Nephron progenitor cell (in vitro differentiated cells): Measurements from ENCODE around the gene PTGS1.

Experiments
- DNase-seq: peaks from one replicate; pipeline ENCODE4 v3.0.0; 2021
- H3K27ac Mint-ChIP-seq: 2 replicates; pipeline ENCODE4 v1.8.0; 2021; ENCODE audit warnings: mild to moderate bottlenecking, moderate library complexity, mixed read lengths
- H3K27me3 Mint-ChIP-seq: 2 replicates; pipeline ENCODE4 v1.8.0; 2021; ENCODE audit warnings: mild to moderate bottlenecking, low read depth, mixed read lengths; ENCODE audit not compliant: poor library complexity
- H3K36me3 Mint-ChIP-seq: 2 replicates; pipeline ENCODE4 v1.8.0; 2021; ENCODE audit warnings: low read depth, mixed read lengths
- H3K4me1 Mint-ChIP-seq: 2 replicates; pipeline ENCODE4 v1.8.0; 2021; ENCODE audit warnings: mixed read lengths
- H3K4me3 Mint-ChIP-seq: 2 replicates; pipeline ENCODE4 v1.8.0; 2021; ENCODE audit warnings: mild to moderate bottlenecking, moderate library complexity, mixed read lengths
- H3K9me3 Mint-ChIP-seq: 2 replicates; pipeline ENCODE4 v1.8.0; 2021; ENCODE audit warnings: mild to moderate bottlenecking, moderate library complexity, mixed read lengths
- TF ChIP-seq, protein P1 (sequence below): fragments of 200-600 bp; sonication (generic); IDR thresholded peaks from 2 replicates; pipeline ENCODE4 v1.5.0; 2021; ENCODE audit warnings: antibody characterized with exemption

The PTGS1 gene

GRCh38 chr9:122394265-122395125, 23.7 kb downstream of the PTGS1 start:
- no peak overlapping the region for H3K27ac Mint-ChIP-seq
- TF ChIP-seq, protein P1, sequence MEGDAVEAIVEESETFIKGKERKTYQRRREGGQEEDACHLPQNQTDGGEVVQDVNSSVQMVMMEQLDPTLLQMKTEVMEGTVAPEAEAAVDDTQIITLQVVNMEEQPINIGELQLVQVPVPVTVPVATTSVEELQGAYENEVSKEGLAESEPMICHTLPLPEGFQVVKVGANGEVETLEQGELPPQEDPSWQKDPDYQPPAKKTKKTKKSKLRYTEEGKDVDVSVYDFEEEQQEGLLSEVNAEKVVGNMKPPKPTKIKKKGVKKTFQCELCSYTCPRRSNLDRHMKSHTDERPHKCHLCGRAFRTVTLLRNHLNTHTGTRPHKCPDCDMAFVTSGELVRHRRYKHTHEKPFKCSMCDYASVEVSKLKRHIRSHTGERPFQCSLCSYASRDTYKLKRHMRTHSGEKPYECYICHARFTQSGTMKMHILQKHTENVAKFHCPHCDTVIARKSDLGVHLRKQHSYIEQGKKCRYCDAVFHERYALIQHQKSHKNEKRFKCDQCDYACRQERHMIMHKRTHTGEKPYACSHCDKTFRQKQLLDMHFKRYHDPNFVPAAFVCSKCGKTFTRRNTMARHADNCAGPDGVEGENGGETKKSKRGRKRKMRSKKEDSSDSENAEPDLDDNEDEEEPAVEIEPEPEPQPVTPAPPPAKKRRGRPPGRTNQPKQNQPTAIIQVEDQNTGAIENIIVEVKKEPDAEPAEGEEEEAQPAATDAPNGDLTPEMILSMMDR: no peak
- H3K9me3 Mint-ChIP-seq: peaks cover 7% of the 10 kb centered on the region
- H3K36me3 Mint-ChIP-seq: no peaks in the 10 kb centered on the region
- no peak overlapping the region for H3K4me3 Mint-ChIP-seq
- no peak for DNase-seq
- peaks cover 13% of the 10 kb centered on the region for H3K4me1 Mint-ChIP-seq
- peaks cover 23% of the 10 kb centered on the region for H3K27me3 Mint-ChIP-seq

DNA sequence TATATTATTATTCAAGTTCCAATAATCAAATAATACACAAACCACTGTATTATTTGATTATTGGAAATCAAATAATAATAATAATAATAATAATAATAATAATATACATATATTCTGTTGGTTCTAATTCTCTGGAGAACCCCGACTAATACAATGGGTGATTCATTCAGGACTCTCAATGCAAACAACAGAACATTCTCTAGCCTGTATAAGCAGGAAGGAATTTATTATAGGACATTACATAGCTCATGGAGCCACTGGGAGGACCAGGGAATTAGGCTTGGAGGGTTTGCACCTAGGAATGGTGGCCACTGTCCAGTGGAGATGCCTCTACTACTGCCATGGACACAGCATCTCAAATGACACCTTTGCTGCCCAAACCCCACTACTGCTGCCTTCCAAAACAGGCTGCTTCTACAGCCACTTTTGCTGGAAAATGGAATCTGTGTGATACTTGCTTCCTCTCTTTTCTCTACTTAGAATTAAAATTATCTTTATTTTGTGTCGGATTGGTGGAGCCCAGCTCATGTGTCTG, 25.9 kb downstream of the PTGS1 start:
- H3K36me3 Mint-ChIP-seq: no peaks in the 10 kb centered on the region
- H3K9me3 Mint-ChIP-seq: peaks cover 20% of the 10 kb centered on the region
- peaks cover 5% of the 10 kb centered on the region for H3K4me1 Mint-ChIP-seq
- H3K4me3 Mint-ChIP-seq: no peak overlapping the region
- no peak for DNase-seq
- H3K27ac Mint-ChIP-seq: no peak overlapping the region
- H3K27me3 Mint-ChIP-seq: peaks cover 39% of the 10 kb centered on the region
- TF ChIP-seq, protein P1: no peak

DNA sequence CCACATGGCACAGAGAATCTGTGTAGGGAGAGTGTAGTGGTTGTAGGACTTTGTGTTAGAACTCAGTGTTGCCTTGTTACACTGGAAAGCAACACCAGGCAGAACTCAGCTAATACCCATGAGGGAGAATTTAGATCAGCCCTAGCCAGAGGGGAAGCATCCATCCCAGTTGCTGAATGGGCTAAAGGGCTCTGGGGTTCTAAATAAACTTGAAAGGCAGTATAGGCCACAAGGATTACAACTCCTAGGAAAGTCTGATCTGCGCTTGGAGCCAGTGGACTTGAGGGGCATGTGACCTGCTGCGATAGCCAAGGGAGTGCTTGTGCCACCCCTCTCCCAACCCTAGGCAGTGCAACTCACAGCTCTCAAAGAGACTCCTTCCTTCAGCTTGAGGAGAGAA, 26.9 kb downstream of the PTGS1 start:
- no peak overlapping the region for H3K4me3 Mint-ChIP-seq
- no peak overlapping the region for H3K27ac Mint-ChIP-seq
- peaks cover 5% of the 10 kb centered on the region for H3K4me1 Mint-ChIP-seq
- no peaks in the 10 kb centered on the region for H3K36me3 Mint-ChIP-seq
- TF ChIP-seq, protein P1: no peak
- peaks cover 20% of the 10 kb centered on the region for H3K9me3 Mint-ChIP-seq
- DNase-seq: no peak
- H3K27me3 Mint-ChIP-seq: peaks cover 43% of the 10 kb centered on the region

GRCh38 chr9:122398371-122398924, 27.6 kb downstream of the PTGS1 start:
- no peaks in the 10 kb centered on the region for H3K36me3 Mint-ChIP-seq
- peaks cover 49% of the 10 kb centered on the region for H3K27me3 Mint-ChIP-seq
- no peak for DNase-seq
- no peak overlapping the region for H3K4me3 Mint-ChIP-seq
- TF ChIP-seq, protein P1: no peak
- H3K4me1 Mint-ChIP-seq: peaks cover 5% of the 10 kb centered on the region
- H3K27ac Mint-ChIP-seq: no peak overlapping the region
- peaks cover 20% of the 10 kb centered on the region for H3K9me3 Mint-ChIP-seq

- DNase-seq: no peak
- Mint-ChIP-seq H3K4me1 (no peaks in the 10 kb centered on the region), H3K9me3 (peaks cover 29% of the 10 kb centered on the region), H3K4me3 (no peak overlapping the region), H3K27me3 (peaks cover 72% of the 10 kb centered on the region), H3K36me3 (no peaks in the 10 kb centered on the region), H3K27ac (no peak overlapping the region)
- TF ChIP-seq, protein P1: no peak
Measured at GRCh38 chr9:122401896-122402295, 31.1 kb downstream of the PTGS1 start.
